Tibial nerve (tissue), 4 donors: Measurements from ENCODE around the gene NAP1L5.

Experiments
- CTCF ChIP-seq, 5 experiments: fragments of 200-600 bp in 3 of 5; fragments of 450-650 bp in 2 of 5; sonication (generic) in 3 of 5; IDR thresholded peaks; one replicate each; pipeline ENCODE4 v1.5.1; 2016 to 2019; ENCODE audit warnings: antibody characterized with exemption in 5 of 5, mild to moderate bottlenecking in 3 of 5, moderate library complexity in 2 of 5
- EP300 ChIP-seq, 2 donors: sonication (generic); formaldehyde crosslinking; IDR thresholded peaks; one replicate each; pipeline ENCODE4 v1.6.1; 2017; ENCODE audit warnings: antibody characterized with exemption in 2 of 2, mild to moderate bottlenecking in 1 of 2
- POLR2A ChIP-seq, 2 donors: fragments of 450-650 bp; IDR thresholded peaks; one replicate each; pipeline ENCODE4 v1.6.1; 2017; ENCODE audit warnings: antibody characterized with exemption in 2 of 2, mild to moderate bottlenecking in 2 of 2, moderate library complexity in 2 of 2

GRCh38 chr4:88675543-88675942 is 22.1 kb downstream of the NAP1L5 start:
- TF ChIP-seq CTCF (IDR thresholded peaks at IDR 0.05) (no peak), EP300 (IDR thresholded peaks at IDR 0.05) (no peak), POLR2A (IDR thresholded peaks at IDR 0.05) (no peak)
